Measurements from ENCODE around the gene GALNT9.
"Not testable (repeated sequence)": the region's sequence is repeated elsewhere in the genome, so short reads cannot be mapped to it uniquely, and the experiment has no call there.

GRCh38 chr12:132252981-132253380, 76.4 kb downstream of the GALNT9 start:
- not testable (repeated sequence) for TF ChIP-seq OSR1, RARB (CRISPR knock-in tag; IDR thresholded peaks at IDR 0.05)
